HG03196 (cell line): ENCODE measurements around the gene SERPINA10.

Experiments
- ATAC-seq: cut with Tn5 transposase; IDR thresholded peaks from one replicate; pipeline ENCODE4 v1.9.1; 2021; ENCODE audit not compliant: unreplicated experiment

SERPINA10 gene, protein sequence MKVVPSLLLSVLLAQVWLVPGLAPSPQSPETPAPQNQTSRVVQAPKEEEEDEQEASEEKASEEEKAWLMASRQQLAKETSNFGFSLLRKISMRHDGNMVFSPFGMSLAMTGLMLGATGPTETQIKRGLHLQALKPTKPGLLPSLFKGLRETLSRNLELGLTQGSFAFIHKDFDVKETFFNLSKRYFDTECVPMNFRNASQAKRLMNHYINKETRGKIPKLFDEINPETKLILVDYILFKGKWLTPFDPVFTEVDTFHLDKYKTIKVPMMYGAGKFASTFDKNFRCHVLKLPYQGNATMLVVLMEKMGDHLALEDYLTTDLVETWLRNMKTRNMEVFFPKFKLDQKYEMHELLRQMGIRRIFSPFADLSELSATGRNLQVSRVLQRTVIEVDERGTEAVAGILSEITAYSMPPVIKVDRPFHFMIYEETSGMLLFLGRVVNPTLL

DNA sequence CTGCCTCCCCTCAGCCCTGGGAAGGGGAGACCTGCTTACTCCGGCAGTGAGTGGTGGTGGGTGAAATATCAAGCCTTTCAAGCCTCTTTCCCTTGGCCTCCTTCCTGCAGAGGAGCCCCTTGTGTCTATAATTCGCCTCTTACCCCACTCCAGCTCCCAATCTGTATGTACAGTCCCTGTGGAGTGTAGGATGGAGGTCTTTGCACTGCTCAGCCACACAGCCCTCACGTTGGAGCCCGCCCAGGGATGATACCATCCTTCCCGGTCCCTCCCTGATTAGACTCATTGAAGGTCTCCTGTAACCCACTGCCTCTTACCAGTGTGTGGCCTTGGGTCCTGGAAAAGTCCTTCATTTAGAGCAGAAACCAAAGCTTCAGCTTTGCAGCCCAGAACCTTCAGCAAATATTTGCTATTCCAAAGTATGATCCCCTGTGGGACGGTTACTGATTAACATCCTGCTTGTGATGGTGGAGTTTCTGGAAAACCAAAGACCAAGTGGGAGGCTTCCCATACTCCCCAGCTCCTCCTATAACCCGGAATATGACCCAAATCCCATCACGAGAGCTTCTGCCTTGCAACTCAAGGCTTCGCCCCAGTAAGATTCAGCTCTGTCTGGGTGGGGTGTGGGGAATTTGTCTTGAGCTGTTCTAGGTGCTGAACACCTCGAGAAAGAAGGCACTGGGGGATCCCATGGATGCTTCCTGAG lies at the start of gene SERPINA10:
Gene SERPINA10 (minus strand): TSS at position 397 of the 706 bp plus-strand sequence. CDS start 2,675 bp downstream, outside the sequence.
- no peak for ATAC-seq

DNA sequence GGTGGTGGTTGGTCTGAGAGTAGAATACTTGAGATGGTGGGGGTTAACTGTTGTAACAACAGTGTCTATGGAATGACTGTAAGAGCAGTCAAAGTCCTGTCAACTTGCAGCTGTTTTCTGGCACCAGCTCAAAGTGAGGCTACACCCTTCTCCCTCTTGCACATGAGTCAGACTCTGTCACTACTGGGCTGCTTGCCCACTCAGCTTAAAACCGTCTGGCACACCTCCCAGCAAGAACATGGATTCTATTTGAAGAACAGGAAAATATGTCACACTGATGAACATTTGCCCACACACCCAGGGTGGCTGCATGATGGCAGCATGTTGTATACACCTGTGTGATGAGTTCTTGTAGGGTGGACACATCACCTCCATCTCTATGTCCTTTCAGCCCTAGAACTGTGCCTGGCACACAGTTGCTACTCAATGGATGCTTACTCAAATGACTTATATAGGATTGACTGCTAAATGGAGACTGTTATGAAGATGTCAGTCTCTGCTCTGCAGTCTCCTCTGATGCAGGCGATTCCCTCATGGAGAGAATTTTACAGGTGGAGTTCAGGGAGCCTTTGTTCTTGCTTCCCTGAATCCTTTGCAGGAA lies 49.4 kb upstream of the SERPINA10 start:
- ATAC-seq: no peak

DNA sequence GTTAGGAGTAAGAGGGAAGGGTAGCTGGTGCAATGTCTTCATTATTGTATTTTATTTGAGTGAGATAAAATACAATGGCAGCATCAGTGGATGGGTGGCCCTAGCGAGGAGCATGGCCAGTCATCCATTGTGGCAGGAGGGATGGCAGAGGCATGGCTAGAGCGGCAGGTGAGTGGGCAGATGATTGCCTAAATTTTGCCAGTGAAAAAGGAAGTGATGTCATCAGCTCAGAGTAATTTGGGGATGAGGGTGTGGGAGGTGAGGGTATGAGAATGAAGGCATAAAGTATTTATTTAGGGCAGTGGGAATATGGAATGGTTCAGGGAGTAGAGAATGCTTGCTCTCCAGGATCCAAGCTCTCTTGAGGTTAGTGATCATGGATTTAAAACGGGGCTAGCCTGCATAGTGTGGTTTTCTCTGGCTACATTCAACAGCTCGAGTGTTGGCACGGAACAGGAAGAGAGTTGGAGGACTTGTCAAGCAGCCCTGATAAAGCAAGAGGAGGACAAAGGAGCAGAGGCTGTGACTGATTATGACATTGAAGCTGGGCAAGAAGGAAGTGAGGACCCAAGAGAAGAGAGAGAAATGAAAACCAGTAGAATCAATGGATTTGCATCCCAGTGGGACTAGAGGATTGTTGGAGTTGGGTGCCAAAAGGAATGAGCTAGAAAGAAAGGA lies 48.7 kb upstream of the SERPINA10 start:
- ATAC-seq: no peak

DNA sequence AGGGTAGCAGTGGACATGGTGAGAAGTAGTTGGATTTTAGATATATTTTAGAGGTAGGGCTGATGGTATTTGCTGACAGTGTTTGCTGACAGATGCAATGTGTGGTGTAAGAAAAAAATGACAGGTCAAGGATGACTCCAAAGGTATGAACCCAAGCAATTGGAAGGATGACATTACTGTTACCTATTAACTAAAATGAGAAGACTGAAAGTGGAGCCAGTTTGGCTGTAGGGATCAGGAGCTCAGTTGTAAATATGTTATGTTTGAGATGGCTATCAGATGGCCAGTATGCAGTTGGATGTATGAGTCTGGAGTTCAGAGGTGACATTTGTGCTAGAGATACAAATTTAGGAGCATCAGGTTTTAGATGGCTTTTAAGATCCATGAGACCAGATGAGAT lies 47.5 kb upstream of the SERPINA10 start:
- ATAC-seq: no peak

DNA sequence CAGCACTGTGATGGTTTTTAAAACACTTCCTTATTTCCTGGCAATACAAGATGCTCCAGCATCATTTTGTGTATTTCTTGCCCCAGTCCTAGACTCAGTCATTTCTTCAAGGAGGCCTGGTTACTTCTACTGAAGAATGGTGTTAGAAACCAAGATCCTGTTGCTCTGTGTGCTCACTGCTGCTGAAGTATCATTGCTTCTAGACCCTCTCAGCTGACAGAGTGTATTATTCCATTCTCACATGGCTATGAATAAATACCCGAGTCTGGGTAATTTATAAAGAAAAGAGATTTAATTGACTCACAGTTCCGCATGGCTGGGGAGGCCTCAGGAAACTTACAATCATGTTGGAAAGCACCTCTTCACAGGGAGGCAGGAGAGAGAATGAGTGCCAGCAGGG lies 45.0 kb upstream of the SERPINA10 start:
- no peak for ATAC-seq

DNA sequence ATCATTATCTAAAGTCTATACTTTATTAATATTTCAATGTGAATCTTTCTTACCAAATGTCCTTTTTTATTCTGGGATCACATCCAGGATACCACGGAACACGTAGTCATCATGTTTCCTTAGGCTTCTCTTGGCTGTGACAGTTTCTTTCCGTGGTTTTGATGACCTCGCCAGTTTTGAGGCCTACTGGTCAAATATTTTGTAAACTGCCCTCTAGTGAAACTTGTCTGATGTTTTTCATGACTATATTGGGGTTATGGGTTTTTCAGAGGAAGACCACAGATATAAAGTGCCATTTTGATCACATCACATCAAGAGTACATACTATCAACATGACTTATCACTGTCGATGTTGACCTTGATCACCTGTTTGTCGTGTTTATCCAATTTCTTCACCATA lies 44.2 kb upstream of the SERPINA10 start:
- no peak for ATAC-seq

DNA sequence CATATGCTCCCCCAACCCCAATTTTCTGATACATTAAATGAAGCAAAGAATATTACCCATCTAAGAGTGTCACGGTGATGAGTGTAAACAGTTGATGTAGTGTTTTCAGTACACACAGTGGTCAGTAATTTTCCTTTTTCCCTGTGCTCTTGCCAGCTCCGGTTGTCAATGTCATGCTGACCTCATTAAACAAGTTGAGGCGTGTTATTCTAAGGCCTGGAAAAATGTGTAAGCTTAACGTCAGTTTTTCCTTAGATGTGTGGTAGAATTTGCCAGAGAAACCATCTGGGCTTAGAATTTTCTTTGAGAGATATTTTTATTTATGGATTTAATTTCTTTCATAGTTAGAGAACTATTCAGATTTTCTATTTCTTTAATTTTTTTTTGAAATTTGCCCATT lies 41.8 kb upstream of the SERPINA10 start:
- no peak for ATAC-seq

DNA sequence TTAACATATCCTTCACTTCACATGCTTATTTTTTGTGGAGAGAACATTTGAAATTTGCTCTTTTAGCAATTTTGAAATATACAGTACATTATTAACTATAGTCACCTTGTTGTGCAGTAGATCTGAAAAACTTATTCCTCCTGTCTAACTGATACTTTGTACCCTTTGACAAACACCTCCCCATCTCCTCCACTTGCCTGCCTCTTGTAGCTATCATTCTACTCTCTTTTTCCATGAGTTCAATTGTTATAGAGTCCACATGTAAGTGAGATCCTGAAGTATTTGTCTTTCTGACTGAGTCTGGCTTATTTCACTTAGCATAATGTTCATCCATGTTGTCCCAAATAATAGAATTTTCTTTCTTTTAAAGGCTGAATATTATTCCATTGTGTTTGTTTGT lies 39.5 kb upstream of the SERPINA10 start:
- ATAC-seq: no peak

DNA sequence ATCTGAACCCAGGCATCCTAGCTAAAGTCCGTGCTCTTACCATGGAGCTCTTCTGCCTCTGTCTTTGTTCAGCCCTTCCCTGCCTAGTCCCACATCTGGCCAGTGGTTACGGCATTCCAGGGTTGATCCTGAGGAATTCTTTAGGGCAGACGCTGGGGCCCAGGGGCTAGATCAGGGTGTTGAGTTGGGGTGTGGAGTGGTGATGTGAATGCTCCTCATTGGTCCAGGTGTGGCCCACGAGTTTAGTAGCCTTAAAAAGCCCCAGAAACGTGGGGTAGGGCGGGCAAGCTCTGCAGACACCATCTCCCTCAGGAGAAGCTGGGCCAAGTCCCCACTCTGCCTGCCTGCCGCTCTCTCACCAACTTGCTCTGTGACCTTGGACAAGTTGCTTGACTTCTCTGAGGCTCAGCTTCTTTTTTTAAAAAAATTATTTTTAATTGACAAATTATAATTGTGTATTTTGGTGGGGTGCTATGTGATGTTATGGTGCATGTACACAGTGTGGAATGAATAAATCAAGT lies 39.1 kb upstream of the SERPINA10 start:
- no peak for ATAC-seq

DNA sequence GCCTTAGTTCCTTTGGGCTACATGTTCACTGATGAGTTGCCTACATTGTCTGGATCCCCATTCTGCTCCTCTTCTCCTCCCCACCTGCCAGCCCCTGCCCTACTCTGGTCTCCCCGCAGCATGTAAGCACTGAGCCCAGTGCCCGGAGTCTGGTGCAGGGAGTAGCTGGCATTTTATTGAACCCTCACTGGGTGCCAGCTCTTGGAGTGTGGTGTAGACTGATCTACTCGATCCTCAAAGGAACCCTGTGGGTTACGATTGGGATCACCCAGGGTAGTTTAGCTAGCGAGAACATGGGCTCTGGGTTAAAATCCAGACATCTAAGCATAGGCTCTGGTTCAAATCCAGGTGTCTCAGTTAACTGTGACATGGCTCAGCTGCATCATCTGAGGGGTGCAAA lies 38.4 kb upstream of the SERPINA10 start:
- ATAC-seq: no peak

DNA sequence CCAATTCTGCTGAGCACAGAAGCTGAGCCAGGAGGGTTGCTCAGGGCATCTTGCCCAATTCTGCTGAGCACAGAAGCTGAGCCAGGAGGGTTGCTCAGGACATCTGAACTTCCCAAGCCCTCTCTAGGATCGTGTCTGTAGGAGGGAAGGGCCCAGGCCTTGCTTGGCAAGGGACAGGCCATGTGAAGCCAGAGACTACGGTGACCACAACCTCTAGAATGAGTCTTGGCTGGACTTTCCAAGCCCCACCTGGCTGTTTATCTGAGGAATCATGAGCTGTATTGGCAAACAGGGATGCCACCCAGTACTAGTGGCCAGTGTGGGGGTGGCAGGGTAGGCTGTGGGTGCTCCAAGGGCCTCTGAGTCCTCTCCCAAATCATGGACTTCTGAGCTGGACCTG lies 37.8 kb upstream of the SERPINA10 start:
- no peak for ATAC-seq

DNA sequence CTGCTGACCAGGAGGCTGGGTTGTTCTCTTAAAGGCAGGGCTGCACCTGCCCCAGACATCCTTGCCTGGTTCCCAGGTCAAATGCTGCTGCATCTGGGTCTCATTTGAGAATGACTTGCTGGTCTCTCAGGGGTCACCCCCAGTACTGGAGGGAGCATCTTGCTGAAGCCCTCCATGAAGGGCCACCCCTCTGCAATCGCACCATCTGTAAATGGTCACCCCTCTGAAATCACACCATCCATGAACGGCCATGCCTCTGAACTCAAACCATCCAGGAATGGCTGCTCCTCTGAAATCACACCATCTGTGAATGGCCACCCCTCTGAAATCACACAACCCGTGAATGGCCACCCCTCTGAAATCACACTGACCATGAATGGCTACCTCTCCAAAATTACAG lies 37.4 kb upstream of the SERPINA10 start:
- no peak for ATAC-seq

DNA sequence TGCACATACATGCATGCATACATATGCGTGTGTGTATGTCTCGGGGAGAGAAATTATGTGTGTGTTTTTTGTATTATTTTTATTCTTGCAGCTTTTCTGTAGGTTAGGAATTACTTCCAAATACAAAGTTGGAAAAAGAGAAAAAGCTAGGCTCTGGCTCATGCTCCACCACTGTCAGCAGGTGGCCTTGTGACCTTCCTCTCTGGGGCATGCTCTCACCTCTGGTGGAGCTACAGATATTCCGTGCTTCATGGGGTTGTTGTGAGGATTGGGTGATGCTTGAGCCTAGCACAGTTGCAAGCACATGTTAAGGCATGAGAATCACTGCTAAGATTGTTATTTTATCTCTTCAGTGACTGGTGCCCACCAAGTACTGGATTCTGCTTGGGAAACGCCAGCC lies 36.8 kb upstream of the SERPINA10 start:
- no peak for ATAC-seq

DNA sequence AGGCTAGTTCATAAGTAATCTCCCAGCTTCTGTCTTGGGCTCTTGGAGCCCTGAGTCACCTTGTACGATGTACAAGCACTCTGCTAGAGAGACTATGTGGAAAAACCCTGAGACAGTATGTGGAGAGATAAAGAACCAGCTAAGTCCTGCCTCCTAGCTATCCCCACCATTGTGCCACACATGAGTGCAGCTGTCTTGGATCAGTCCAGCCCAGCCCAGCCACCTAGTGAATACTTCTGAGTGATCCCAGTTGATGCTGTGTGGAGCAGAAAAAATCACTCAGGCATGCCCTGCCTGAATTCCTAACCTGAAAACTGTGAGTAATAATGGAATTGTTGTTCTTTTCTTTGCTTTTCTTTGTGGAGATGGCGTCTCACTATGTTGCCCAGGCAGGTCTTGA lies 35.1 kb upstream of the SERPINA10 start:
- ATAC-seq: no peak

DNA sequence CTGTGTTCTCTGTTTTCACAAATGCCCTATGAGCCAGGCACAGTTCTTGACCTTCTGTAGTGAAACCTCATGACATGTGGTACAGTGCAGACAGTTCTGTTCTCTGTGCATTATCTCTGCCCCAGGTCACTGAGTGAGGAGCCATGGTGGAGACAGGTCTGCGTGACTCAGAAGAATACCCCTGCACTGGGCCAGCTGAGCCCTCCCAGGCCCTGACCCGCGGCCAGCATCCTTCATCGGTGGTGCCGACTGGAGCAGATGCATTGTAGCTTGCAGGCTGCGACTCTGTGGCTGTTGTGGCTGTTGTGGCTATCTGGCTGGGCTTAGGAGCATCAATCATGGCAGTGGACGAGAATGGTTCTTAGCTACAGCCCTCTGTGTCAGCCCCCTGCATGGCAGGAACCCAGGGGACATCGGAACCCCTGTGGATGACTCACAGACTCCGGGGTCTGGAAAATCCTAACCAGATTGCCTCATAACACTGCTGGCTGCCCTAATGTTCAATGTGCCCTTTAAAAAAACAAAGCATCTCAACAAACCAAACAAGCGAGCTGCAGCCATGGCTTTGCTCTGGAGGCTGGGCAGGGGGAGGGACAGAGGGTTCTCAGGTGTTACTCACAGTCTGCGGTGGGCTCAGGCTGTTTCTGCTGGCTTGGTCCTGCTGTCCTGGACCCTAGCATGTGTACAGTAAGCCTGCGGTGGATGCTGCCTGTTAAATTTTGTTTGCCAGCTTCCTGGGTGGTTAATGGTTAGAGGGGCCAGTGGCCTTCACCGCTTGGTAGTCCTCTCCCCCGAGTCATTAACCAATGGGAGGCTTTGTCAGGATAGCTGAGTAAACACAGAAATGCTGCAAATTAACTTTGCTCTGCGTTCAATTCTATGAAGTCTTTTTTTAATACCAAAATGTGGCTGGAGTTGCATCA lies 29.8 kb upstream of the SERPINA10 start, which contains the start of gene SERPINA6:
Gene SERPINA6 (minus strand): TSS at position 689 of the 923 bp plus-strand sequence. CDS start 8,688 bp downstream, outside the sequence.
- no peak for ATAC-seq

DNA sequence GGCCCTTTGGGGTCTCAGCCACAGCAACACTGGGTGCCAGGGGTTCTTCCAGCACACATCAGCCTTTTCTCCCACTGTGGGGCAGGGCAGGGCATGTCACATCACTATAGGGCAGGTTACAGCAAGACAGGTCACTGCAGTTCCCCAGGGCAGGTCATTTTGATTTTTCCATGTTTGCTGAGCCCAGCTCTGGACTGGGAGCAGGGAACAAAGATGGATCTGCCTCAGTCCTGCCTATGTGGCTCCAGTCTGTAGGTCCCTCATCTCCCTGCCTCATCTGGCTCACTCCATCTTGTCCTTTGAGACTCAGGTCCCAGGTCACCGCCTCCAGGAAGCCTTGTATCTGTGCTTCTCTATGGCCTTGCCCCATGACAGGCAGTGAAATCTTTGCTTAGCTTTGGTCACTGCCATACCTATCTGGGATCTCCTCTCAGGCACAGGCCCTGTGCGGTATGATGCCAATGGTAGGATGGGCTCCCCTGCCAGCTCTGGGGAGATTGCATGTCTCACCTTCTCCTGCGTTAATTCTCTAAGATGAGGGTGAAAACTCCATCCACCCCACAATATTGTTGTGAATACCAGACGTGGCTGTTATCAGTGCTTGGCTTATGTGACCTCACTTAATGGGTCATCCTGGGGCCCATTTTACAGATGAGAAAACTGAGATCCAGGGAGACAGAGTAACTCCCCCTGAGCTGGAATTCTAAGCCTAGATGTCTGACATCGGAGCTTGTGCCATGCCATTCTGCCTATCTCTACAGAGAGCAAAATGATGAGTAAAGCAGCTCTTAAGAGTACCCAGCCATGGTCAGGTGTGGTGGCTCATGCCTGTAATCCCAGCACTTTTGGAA lies 28.6 kb upstream of the SERPINA10 start:
- ATAC-seq: no peak

DNA sequence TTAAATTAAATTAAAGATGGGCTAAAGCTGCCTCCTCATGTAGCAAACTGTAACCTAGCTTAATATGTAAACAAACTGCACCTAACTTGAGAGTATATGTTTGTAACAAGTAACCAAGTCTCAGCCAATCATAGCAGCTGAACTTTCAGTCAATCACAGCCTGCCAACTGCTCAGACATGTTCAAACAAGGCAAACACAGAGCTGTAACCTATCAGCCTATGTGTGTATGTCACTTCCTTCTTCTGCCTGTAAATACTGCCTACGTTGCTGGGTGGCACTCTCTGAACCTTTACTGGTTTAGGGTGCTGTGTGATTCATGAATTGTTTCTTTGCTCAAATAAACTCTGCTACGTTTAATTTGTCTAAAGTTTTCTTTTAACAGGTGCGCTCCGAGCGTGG lies 27.2 kb upstream of the SERPINA10 start:
- no peak for ATAC-seq

DNA sequence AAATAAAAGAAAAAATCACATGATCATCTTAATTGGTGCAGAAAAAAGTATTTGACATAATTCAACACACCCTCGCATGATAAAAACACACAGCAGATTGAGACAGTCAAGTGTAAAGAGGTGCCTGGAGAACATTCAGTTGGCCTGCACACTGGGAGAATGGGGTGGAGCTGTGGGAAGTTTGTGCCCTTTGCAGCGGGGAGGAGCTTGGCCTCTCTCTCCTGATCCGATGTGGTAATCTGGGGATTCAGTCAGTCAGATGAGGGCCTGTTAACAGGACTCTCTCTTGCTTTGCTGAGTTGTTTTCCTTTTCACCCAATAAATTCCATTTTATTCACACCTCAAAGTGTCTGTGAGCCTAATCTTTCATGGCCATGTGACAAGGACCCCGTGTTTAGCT lies 24.2 kb upstream of the SERPINA10 start:
- ATAC-seq: no peak

DNA sequence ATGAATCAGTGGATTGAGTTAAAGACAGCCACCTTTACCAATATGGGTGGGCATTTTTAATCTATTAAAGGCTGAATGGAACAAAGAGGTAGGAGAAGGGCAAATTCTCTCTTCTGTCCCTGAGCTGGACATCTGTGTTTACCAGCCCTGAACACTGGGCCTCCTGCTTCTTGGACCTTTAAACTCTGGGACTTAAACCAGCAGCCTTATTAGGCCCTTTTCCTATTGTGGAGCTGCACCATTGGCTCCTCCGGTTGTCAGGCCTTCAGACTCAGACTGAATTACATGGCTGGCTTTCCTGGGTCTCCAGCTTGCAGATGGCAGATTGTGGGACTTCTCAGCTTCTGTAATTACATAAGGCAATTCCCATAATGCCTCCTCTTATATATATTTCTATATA lies 23.6 kb upstream of the SERPINA10 start:
- ATAC-seq: no peak
